Endothelial cell of umbilical vein (primary cell): Measurements from ENCODE around the gene GORASP1. TPM values are rescaled to one million over a fixed set of nuclear protein-coding genes. Genes with fewer than 3 reads are reported as not detected.
A peak's percentile ranks its signal among the peaks of the same experiment; 100 is the strongest.

ENCODE experiments used
- BruUV-seq: library from RNA; stranded (reverse); fragments of 400-500 nt; replicated peaks from 2 replicates; lab custom pipeline; 2021; lab: Mats Ljungman, UMichigan
- CTCF ChIA-PET: fragments of 300-600, 350-600 bp; sonication (Branson Sonifier 250); formaldehyde crosslinking; loops from one replicate; lab custom pipeline; 2021; ENCODE audit warnings: antibody characterized with exemption, inconsistent platforms; lab: Charles Lee
- POLR2A ChIA-PET: fragments of 300-600, 350-600 bp; sonication (Branson Sonifier 250); formaldehyde crosslinking; loops from one replicate; lab custom pipeline; 2021; ENCODE audit warnings: antibody characterized with exemption, inconsistent platforms; lab: Charles Lee
- DNase-seq: peaks from one replicate; pipeline ENCODE4 v3.0.0-alpha.2; 2011; ENCODE audit warnings: low read depth, low spot score
- FAIRE-seq: peaks from 2 replicates; lab custom pipeline; 2011; peaks lifted over from hg19 to GRCh38; lab: Jason Lieb, UNC
- H2AFZ ChIP-seq: 2 replicates; pipeline ENCODE4 v1.6.0; 2012; ENCODE audit warnings: low read depth, low read length, control low read depth, inconsistent platforms
- H3K27ac ChIP-seq: 2 replicates; pipeline ENCODE4 v1.5.1; 2011; ENCODE audit warnings: low read depth, mild to moderate bottlenecking, control low read depth, low read length, moderate library complexity; ENCODE audit not compliant: insufficient read depth
- H3K27me3 ChIP-seq, 2 experiments: 2 replicates each; pipeline versions ENCODE4 v1.6.0 to v1.6.1; 2011; ENCODE audit warnings: low read length in 2 of 2, mixed read lengths in 1 of 2; ENCODE audit not compliant: control insufficient read depth in 2 of 2, insufficient read depth in 2 of 2
- H3K36me3 ChIP-seq, 2 experiments: 2 replicates in 1 of 2; 3 replicates in 1 of 2; pipeline ENCODE4 v1.5.1; 2011; ENCODE audit warnings: low read length in 2 of 2, mild to moderate bottlenecking in 1 of 2, moderate library complexity in 1 of 2; ENCODE audit not compliant: control insufficient read depth in 2 of 2, insufficient read depth in 2 of 2; ENCODE audit errors: extremely low read depth in 1 of 2
- H3K4me1 ChIP-seq: 3 replicates; pipeline ENCODE4 v1.5.1; 2011; ENCODE audit warnings: mild to moderate bottlenecking, low read length; ENCODE audit not compliant: control insufficient read depth, insufficient read depth; ENCODE audit errors: extremely low read depth
- H3K4me2 ChIP-seq: 2 replicates; pipeline ENCODE4 v1.6.1; 2011; ENCODE audit warnings: low read length, control low read depth, mixed read lengths; ENCODE audit not compliant: insufficient read depth
- H3K4me3 ChIP-seq, 3 experiments: fragments of 200-600 bp in 1 of 3; sonication (generic), shearing (Covaris generic) in 1 of 3; replicated peaks in 1 of 3; 2 replicates each; pipeline ENCODE4 v1.5.1; 2011 to 2016; ENCODE audit warnings: control low read depth in 3 of 3, low read length in 3 of 3, mild to moderate bottlenecking in 2 of 3, inconsistent platforms in 1 of 3, low read depth in 1 of 3, moderate library complexity in 1 of 3; ENCODE audit not compliant: insufficient read depth in 1 of 3
- H3K79me2 ChIP-seq: 2 replicates; pipeline ENCODE4 v1.6.0; 2012; ENCODE audit warnings: low read length, inconsistent platforms; ENCODE audit not compliant: control insufficient read depth, insufficient read depth
- H3K9ac ChIP-seq: replicated peaks from 2 replicates; pipeline ENCODE3; 2011; ENCODE audit warnings: low read length, control low read depth; ENCODE audit not compliant: insufficient read depth; ENCODE audit errors: extremely low read depth
- H3K9me1 ChIP-seq: replicated peaks from 3 replicates; pipeline ENCODE4 v1.6.0; 2011; ENCODE audit warnings: mild to moderate bottlenecking, low read length; ENCODE audit not compliant: control insufficient read depth, insufficient read depth; ENCODE audit errors: extremely low read depth
- H3K9me3 ChIP-seq: replicated peaks from 2 replicates; pipeline ENCODE4 v1.5.1; 2012; ENCODE audit warnings: low read length, inconsistent platforms; ENCODE audit not compliant: control insufficient read depth, insufficient read depth
- H4K20me1 ChIP-seq: replicated peaks from 2 replicates; pipeline ENCODE3; 2011; ENCODE audit warnings: mild to moderate bottlenecking, low read length; ENCODE audit not compliant: control insufficient read depth, insufficient read depth; ENCODE audit errors: extremely low read depth
- EZH2 ChIP-seq: IDR thresholded peaks from 2 replicates; pipeline ENCODE4 v1.6.1; 2012; ENCODE audit warnings: borderline replicate concordance, low read depth, mild to moderate bottlenecking, moderate library complexity, low read length, inconsistent platforms; ENCODE audit not compliant: severe bottlenecking
- FOS ChIP-seq: IDR thresholded peaks from 2 replicates; pipeline ENCODE4 v1.6.1; 2011; ENCODE audit warnings: mild to moderate bottlenecking, low read length, moderate library complexity, borderline replicate concordance; ENCODE audit not compliant: insufficient read depth
- GATA2 ChIP-seq: IDR thresholded peaks from 2 replicates; pipeline ENCODE4 v1.7.0; 2011; ENCODE audit warnings: low read depth, mild to moderate bottlenecking, moderate library complexity, mixed read lengths, low read length; ENCODE audit not compliant: insufficient read length, insufficient read depth
- MYC ChIP-seq: IDR thresholded peaks from one replicate; pipeline ENCODE4 v1.6.1; 2011; ENCODE audit warnings: mild to moderate bottlenecking, low read depth, low read length
- POLR2A ChIP-seq: IDR thresholded peaks from 2 replicates; pipeline ENCODE4 v1.6.1; 2012; ENCODE audit warnings: low read depth, mild to moderate bottlenecking, control low read depth, low read length
- dilution Hi-C: fragments of 300-500 bp; cut with MboI; formaldehyde crosslinking; loops from one replicate; pipeline ENCODE4 v1.15.0; 2019; ENCODE audit warnings: low sequenced_read_pairs; ENCODE audit not compliant: extremely low pct_ligation_motif_present
- intact Hi-C: fragments of 100-400 bp; cut with micrococcal nuclease; formaldehyde crosslinking; loops from one replicate; pipeline ENCODE4 v1.10.0; 2022
- polyA plus RNA-seq, 4 experiments: library from polyadenylated mRNA; depleted of rRNA in 3 of 4; stranded (reverse) in 3 of 4; unstranded in 1 of 4; fragments of >200 nt; gene quantifications; 2 replicates each; pipeline versions ENCODE4 v1.2.1 to v1.2.3, GENCODE V29; 2011 to 2012; ENCODE audit warnings: missing spikeins in 1 of 4
- total RNA-seq: library from RNA; stranded (reverse); gene quantifications from 2 replicates; pipeline ENCODE4 v1.2.3, GENCODE V29; 2021
- TF ChIP-seq, protein P1 (sequence below), 2 donors: IDR thresholded peaks; 1 replicate in 1 of 2; 2 replicates in 1 of 2; pipeline ENCODE4 v1.5.1; 2011; ENCODE audit warnings: low read length in 2 of 2, mild to moderate bottlenecking in 2 of 2, moderate library complexity in 2 of 2, control low read depth in 1 of 2, inconsistent platforms in 1 of 2, low read depth in 1 of 2; ENCODE audit not compliant: insufficient read depth in 1 of 2; ENCODE audit errors: extremely low read depth in 1 of 2

Gene GORASP1
- total and polyA plus RNA-seq, 2 donors (not counting 3 experiments of a cell fraction or from before 2014, with no cell fraction given): 62.5 to 68.0 TPM

GRCh38 chr3:39106281-39106811 lies 1.1 kb downstream of the GORASP1 start:
- CTCF ChIA-PET: interaction anchor here (0.8 to 3.2 kb wide), 7 partner anchors 10 to 272 kb away, joined by 3 to 26 read pairs (median 4); no protein-coding TSS in a partner anchor
- peak overlapping the region; percentile 69 to 84 (median 78) for H3K4me3 ChIP-seq
- H3K27ac ChIP-seq: peak overlapping the region; percentile 75
- no peaks in the 10 kb centered on the region for H3K9me3 ChIP-seq
- no peaks in the 10 kb centered on the region for H3K9me1 ChIP-seq
- no peaks in the 10 kb centered on the region for H4K20me1 ChIP-seq
- H3K27me3 ChIP-seq: no peaks in the 10 kb centered on the region
- peaks cover 18% of the 10 kb centered on the region for H3K4me1 ChIP-seq
- POLR2A ChIA-PET: no interaction called here
- peaks cover 43% of the 10 kb centered on the region for H3K79me2 ChIP-seq
- peak overlapping the region; percentile 87 for H3K9ac ChIP-seq
- no TSS peak for BruUV-seq
- dilution Hi-C loops: loop anchor here (5.0 kb wide), 1 partner anchor 86 kb away; the partner anchor contains the start of gene XIRP1
- intact Hi-C loops: loop anchor here (2.0 kb wide), 1 partner anchor 276 kb away; the partner anchor contains the start of gene SLC25A38
- peak overlapping the region; percentile 66 for H3K4me2 ChIP-seq
- H2AFZ ChIP-seq: peak overlapping the region; percentile 21
- TF ChIP-seq, protein P1, sequence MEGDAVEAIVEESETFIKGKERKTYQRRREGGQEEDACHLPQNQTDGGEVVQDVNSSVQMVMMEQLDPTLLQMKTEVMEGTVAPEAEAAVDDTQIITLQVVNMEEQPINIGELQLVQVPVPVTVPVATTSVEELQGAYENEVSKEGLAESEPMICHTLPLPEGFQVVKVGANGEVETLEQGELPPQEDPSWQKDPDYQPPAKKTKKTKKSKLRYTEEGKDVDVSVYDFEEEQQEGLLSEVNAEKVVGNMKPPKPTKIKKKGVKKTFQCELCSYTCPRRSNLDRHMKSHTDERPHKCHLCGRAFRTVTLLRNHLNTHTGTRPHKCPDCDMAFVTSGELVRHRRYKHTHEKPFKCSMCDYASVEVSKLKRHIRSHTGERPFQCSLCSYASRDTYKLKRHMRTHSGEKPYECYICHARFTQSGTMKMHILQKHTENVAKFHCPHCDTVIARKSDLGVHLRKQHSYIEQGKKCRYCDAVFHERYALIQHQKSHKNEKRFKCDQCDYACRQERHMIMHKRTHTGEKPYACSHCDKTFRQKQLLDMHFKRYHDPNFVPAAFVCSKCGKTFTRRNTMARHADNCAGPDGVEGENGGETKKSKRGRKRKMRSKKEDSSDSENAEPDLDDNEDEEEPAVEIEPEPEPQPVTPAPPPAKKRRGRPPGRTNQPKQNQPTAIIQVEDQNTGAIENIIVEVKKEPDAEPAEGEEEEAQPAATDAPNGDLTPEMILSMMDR (IDR thresholded peaks at IDR 0.05; ENCODE audit: extremely low read depth in 1 of 2, insufficient read depth in 1 of 2, low read depth in 1 of 2, low read length in 2 of 2): no peak
- TF ChIP-seq GATA2 (no peak), EZH2 (no peak), MYC (no peak), FOS (no peak), POLR2A (no peak)
- H3K36me3 ChIP-seq: no peaks in the 10 kb centered on the region
- DNase-seq: peak; percentile 18
- peak; percentile 70 for FAIRE-seq
